NCI-H526 (cell line): ENCODE data around the gene MYO5A.
A peak's percentile ranks its signal among the peaks of the same experiment; 100 is the strongest.
"Not testable (repeated sequence)": the region's sequence is repeated elsewhere in the genome, so short reads cannot be mapped to it uniquely, and the experiment has no call there.

Source experiments
- DNase-seq, 2 experiments: peaks; one replicate each; lab custom pipeline; 2025; lab: John Stamatoyannopoulos, UW

MYO5A gene

DNA sequence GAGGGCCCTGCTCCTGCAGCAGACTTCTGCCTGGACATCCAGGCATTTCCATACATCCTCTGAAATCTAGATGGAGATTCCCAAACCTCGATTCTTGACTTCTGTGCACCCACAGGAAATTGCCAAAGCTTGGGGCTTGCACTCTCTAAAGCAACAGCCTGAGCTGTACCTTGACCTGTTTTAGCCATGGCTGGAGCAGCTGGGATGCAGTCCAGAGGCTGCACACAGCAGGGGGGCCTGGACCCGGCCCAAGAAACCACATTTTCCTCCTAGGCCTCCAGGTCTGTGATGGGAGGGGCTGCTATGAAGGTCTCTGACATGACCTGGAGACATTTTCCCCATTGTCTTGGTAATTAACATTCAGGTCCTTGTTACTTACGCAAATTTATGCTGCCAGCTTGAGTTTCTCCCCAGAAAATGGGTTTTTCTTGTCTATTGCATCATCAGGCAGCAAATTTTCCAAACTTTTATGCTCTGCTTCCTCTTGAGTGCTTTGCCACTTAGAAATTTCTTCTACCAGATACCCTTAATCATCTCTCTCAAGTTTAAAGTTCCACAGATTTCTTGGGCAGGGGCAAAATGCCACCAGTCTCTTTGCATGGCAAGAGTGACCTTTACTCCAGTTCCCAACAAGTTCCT is 11.8 kb upstream of the MYO5A start:
- DNase-seq = no peak

DNA sequence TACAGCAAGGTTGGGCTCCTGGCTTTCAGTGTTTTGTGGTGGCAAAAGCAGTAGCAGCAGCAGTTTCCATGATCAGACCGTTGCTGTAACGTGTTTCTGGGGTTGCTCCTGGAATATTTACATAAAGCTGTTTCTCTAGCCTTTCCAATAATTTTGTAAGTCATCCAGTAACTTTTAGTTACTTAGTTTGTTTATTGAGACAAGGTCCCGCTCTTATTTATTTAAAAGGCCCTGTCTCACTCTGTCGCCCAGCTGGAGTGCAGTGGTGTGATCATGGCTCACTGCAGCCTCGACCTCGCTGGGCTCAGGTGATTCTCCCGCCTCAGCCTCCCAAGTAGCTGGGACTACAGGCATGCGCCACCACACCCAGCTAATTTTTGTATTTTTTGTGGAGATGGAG is 8.8 kb upstream of the MYO5A start:
- no peak for DNase-seq

DNA sequence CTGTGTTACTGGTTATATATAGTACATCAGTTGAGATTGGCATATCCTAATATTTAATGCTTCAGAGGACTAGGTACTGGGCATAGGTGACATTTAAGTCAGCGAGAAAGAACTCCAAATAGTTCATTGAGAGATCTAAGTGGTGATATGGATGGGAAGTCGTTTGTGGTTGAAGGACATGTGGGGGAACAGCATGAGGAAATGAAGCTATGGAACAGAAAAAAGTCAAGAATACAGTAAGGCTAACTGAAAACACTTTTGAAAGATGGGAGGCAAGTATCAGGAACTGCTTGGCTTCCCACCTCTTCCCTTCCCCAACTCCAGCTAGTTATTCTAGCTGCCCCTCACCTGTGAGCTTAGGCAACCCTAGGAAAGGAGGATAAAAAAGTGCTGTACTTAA is 3.7 kb upstream of the MYO5A start:
- DNase-seq = no peak

DNA sequence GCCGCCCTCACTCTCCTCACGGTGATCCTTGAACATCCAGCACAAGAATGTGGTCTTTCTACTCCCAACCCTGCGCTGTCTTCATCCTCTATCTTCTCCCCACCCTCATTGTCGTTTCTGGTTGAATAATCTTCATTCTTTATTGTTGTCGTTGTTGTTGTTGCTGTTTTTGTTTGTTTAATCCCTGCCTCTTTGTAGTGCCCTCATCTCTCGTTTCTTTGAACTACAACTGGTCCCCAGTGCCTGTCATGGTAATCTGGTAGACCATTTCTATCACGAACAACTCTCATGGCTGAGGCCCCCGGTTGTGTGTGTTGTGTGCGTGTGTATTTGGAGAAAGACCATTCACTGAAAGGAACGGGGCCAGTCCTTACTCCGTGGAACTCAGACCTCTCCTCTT is 1.3 kb upstream of the MYO5A start:
- no peak for DNase-seq

DNA sequence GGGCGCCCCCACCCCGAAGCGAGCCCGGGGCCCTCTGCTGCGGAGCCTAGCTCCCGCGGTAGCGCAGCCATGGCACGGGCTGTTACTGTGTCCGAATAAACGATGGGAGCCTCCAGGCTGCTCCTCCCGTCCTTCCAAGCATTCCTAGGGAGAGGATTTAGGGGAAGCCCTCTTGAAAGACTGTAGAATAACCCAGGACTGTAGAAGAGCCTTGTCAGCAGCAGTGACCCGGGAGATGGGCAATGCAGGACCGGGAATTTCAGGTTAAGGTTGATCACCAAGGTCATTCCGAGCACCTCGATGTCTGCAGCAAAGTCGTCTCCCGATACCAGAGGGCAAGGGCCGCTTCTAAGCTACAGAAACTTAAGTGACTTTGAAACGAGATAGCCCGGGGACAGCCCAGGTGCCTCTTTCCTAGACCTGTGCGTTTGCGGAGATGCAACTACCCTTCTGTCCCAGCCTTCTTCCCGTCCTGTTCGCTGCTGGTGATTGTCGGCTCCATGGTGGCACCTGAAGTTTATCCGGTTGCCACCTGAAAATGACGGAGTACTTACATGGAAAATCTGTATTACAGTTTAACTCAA is 753 bp upstream of the MYO5A start:
- DNase-seq = peak in 1 of 2 experiments; percentile 48

DNA sequence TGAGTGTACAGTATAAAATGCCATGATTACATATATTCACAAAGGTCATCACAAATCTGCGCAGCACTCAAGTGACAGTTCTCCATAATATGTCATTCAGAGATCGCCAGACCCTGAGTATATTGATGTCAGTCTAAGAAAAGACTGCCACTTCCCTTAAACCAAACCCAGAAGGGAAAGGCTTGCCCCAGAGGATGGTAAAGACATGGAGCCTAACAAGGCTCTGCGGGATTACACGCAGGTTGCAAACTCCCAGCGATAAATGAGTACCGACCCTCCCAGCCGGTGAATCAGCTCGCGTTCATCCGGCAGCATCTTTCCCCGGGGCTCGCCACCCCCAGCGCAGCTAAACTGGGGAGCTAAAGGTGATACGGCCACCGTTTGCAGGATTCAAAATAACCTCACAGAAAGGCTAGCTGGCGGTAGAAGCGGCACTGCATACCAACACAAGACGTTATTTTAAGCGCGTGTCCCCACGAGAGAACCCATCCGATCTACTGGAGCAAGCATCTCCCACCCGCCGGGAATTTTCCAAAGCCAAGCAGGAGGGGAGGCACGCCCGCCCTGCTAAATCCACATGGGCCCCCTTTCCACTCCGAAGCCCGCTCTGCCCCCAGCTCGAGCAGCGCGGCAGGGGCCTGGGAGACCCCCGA is 643 bp downstream of the MYO5A start:
- peak; percentile 35 to 74 for DNase-seq

DNA sequence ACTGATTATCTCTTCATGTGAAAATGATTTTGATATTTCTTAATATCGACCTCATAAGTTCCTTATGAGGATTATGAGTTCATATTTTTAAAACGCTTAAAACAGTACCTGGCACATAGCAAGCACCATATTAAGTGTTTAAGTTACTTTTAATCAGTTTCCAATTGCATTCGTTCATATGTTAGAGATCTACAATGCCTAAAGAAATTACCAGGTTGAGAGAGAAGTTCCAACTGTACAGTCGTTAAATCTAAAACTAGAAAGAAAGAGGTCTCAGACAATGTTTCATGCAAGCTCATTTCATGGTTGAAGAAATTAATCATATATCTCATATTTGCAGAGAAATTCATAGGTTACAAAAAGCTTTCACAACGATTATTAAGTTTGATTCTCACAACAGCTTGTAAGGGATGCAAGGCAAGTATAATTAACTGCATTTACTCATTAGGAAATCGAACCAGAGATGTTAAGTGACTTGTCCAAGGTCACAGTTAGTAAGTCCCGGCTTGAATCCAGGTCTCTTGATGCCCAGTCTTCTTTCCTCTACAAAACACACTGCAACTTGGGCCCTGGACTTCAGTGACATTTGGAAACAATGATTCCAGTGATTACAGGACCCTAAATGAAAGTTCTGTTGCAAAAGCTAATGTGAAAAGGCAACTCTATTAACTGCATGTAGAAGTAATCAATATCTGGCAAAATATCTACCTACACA is 1.3 kb downstream of the MYO5A start:
- DNase-seq = no peak

DNA sequence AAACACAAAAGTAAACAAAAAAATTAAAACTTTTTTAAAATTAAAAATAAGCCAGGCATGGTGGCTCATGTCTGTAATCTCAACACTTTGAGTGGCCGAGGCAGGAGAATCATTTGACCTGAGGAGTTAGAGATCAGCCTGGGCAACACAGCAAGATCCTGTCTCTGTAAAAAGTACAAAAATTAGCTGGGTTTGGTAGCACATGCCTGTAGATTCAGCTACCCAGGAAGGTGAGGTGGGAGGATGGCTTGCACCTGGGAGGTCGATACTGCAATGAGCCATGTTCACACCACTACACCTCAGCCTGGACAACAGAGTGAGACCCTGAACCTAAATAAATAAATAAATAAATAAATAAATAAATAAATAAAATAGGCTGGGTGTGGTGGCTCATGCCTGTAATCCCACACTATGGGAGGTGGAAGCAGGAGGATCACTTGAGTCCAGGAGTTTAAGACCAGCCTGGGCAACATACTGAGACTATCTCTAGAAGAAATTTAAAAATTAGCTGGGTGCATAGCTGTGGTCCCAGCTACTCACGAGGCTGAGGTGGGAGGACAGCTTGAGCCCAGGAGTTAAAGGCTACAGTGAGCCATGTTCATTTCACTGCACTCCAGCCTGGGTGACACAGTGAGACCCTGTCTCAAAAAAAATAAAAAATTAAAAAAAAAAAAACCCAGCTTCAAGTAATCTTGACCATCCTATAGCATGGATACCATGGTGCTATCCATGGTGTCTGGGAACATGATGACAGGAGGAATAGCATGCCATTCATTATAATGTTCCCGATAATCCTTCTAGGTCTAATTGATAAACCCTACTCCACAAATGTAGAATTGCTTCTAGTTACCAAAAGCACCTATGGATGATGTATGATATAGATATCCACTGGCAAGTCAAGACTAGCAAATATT is 4.2 kb downstream of the MYO5A start:
- DNase-seq = no peak

DNA sequence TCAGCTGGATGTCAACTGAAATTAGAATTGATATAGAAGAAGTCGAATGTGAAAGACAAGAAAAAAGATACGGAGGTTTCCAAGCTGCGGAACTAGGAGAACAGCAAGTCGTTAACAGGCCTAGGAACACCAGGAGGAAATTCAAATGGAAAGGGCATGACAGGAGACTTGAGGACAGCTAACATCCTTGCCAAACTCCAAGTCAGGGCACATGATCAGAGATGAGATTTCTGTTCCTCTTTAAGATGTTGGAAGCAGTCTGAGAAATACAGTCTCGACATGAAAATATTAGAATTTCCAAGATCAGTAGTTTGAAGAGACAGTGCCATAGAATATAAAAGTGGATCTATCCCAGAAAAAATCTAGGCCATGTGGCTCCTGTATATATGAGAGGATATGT is 5.0 kb downstream of the MYO5A start:
- DNase-seq = no peak

DNA sequence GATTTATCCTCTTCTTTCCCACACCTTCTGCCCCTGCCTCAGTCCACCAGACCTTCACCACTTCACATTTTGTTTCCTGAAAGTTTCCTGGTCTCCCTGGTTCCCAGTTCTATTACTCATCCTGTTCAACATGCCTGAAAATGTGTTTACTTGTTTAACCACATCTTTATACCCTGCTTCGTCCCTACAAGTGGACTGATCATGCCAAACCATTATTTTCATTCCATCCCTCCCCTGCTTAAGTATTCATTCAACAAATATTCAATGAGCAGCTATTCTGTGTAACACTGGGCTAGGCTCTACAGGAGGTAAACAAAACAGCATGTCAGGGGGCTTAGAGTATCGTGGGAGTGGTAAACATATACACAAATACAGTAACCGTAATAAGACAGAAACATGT is 5.5 kb downstream of the MYO5A start:
- DNase-seq = no peak

DNA sequence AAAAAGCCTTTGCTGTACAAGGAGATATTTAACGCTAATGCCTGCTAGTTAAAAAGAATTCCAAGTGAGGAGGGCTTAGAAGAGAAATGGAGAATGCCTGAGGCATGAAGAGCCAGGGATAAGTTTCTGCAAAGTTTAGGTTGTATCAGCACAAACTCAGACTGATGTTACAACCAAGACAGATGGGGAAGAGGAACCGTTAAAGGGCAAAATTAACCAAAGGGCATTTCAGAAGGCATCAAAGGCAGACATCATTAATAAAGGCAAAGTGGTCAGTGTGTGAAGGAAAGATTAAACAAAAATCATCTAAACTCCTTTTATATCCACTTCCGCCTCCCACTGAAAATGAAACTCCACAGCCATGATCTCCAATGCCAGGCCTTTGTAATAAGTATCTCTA is 7.0 kb downstream of the MYO5A start:
- no peak for DNase-seq

DNA sequence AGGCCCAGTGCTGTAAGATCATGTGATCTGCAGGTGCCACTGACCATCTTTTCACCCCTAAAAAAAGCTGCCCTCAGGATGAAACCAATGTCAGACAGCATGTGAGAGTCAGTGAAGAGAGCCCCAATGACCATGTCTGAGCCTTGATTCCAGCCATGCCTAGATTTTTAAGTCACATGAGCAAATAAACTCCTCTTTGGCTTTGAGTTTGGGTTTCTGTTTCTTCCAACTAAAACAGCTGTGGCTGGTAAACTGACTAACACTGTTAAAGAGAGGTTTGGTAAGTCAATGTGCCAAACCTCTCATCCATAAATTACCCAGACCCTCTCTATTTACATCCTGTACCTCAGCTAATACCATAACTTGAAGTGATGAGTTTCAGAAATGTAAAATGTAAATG is 8.3 kb downstream of the MYO5A start:
- DNase-seq = no peak

DNA sequence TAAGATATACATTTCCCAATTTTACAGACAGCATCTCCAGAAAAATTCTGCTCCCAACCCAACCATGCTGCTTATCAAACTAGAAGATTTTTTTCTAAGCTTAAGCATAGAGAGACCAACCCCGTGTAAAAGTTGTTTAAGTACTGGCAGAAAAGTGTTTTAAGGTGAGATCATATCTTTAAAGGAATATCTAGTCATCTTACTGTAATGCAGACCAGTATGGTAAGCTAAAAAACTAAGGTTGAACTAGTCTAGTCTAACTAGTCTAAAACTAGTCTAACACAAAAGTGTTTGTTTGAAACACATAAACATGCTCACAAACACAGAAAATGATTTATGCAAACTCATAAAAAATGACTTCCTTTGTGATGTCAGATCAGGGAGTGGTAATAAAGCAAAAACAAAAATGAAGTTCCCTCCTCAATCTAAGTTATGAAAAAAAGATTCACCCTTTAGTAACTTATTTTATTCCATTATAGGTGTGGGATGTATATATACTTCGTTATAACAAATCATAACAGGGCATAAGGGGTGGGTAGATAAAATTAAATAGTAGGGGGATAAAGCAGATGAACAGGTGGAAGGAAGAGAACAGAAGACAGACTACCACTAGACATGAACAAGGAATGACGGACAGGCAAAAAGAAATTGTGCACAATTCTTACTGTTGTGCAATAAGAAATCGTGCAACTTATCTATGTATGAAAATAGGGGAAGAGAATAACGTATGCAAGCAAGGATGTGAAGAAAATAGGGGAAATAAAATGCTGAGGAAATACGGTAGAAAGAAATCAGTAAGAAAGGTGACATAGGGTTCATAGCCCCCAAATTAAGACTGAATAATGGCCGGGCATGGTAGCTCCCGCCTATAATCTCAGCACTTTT is 10.0 kb downstream of the MYO5A start:
- no peak for DNase-seq

DNA sequence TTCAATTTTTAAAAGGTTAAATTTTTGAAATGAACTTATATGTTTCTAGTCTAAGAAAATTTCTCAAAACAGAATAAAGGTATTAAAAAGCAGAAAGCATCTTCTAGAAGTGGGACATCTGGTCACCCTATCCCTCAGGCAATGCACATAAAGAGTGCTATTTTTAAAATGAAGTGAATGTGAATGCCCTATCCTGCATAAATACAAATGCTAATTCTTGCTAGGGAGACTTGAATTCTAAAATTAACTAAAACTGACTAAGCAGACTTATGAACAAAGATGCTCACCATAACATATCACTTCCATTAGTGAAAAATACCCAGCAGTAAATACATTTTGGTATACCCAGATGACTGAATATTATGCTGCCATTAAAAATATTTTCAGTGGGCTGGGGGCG is 11.7 kb downstream of the MYO5A start:
- DNase-seq = no peak

DNA sequence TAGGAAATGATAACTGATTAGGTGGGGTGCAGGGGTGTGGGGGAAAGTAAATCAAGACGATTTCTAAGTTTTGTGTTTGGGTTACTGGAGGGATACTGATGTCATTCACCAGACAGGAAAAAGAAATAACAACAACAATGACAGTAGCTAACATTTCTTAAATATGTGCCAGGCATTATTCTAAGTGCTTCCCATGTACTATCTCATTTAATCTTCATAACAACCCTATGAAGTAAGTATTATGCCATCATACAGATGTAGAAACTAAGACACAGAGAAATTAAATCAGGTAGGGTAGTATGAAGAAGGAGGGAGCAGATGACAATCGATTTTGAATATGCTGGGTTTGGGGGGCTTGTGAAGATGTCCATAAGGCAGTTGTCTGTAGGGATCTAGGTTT is 13.3 kb downstream of the MYO5A start:
- no peak for DNase-seq

DNA sequence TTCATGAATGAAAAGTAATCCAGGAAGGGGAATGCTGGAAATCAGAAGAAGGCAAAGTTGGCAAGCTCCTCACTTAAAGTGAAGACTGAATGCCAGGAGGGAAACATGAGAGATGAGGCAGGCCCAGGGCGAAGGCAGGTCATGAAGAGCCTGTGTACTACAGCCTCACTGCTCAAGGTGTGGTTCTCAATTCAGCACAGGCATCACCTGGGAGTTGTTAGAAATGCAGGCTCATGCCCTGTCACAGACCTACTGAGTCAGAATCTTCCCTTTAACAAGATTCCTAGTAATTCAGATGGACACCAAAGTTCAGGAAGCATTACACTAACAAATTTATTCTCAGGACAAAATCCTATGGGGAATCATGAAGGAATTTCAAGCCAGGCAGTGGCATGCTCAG is 14.2 kb downstream of the MYO5A start:
- no peak for DNase-seq

DNA sequence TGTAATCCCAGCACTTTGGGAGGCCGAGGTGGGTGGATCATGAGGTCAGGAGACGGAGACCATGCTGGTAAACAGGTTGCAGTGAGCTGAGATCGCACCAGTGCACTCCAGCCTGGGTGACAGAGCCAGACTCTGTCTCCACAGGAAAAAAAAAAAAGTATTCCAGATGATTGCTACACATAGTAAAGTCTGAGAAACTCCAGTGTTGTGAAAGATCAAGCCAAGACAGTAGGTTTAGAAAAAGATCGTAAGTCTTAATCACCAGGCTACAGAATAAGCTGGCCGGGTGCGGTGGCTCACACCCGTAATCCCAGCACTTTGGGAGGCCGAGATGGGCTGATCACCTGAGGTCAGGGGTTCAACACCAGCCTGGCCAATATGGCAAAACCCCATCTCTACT is 15.8 kb downstream of the MYO5A start:
- DNase-seq = not testable (repeated sequence)

DNA sequence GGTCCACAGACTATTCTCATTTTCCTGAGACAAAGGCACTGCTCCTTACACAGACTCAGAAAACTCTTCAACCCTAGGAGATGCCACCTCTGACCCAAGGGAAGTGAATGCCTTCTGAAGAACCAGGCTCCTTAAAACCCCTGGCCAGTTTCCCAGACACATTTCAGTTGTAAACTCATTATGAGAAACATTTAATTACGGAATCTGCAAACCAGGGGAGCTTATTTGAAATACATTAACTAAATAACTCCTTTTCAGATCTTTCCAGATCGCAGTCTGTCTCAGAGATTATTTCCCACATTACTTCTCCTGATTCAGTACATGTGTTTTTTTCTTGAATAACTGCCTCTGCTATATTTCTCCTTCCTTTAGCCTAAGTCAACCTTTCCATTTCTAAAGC is 17.6 kb downstream of the MYO5A start:
- no peak for DNase-seq

DNA sequence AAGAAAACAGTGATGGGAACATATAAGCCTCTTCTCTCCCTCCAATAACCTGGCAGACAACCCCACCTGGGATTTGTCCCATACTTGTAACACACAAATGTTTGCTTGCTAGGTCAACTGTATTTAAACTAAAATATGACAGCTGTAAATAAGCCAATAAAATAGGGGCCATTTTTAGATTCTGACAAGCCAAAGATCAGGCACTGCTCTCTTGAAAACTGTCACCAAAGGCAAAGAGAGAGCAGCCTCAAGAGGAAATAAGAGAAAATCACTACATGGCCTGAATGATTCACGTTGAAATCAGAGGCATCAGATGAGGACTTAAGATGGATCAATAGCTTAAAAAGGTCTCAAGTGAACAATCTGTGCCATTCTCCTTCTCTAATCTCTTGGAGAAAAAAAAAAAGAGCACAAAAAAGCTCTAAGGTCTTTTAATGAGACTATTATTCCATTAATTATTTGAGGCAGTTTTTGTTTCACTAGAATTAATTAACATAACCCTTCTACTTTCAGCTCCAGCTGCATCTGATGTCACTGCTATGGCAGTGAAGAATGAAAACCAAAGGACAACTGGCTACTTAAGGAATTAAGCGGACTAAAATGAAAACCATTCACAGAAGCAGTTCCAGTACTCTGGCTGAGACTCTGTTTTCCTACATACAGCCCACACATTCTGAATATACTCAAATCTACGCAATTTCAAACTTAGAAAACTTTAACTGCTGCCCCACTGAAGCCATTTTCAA is 19.0 kb downstream of the MYO5A start:
- DNase-seq = no peak

DNA sequence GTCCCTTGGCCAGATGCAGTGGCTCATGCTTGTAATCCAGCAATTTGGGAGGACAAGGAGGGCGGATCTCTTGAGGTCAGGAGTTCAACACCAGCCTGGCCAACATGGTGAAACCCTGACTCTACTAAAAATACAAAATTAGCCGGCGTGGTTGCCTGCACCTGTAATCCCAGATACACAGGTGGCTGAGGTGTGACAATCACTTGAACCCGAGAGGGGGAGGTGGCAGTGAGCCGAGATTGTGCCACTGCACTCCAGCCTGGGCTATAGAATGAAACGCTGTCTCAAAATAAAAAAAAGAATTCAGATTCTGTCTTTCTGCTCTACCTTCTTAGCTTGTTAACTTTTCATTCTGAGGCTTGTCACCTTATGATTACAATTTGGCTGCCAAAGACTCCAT is 22.1 kb downstream of the MYO5A start:
- no peak for DNase-seq
